ENCODE data around the gene DAAM1. TPM values are rescaled to one million over a fixed set of nuclear protein-coding genes. Genes with fewer than 3 reads are reported as not detected.
A peak's percentile ranks its signal among the peaks of the same experiment; 100 is the strongest.

DAAM1 gene
- total RNA-seq, 1 experiment from 2014 or later, result 4.5 TPM

DNA sequence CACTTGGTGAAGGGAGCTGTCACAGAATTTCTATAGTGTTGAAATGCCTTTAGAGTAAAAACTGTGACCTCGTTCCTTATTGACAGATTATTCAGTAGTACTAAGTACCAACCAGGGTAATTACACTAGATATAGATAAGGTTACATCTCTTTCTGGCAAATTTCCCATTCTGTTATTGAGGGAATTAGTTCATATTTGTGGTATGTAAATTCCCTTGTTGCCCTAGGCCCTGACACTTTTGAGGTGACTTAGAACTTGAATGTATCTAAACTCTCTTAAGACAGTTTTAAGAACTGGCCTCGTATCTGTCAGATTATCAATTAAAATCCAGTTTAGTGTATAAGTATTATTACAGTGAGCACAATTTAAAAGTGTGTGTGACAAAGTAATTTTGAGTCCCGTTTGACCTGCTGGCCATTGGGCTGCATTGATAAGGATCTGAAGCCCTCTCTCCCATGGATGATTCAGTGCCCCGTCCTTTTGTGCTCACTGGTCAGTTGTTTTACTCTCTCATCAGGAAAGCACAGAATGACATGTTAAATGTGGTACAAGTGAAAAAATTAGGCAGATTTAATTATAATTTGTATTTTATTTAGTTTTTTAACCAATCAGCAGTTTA, 153.5 kb downstream of the DAAM1 start:
- no peak for DNase-seq (ENCODE audit: low spot score)

DNA sequence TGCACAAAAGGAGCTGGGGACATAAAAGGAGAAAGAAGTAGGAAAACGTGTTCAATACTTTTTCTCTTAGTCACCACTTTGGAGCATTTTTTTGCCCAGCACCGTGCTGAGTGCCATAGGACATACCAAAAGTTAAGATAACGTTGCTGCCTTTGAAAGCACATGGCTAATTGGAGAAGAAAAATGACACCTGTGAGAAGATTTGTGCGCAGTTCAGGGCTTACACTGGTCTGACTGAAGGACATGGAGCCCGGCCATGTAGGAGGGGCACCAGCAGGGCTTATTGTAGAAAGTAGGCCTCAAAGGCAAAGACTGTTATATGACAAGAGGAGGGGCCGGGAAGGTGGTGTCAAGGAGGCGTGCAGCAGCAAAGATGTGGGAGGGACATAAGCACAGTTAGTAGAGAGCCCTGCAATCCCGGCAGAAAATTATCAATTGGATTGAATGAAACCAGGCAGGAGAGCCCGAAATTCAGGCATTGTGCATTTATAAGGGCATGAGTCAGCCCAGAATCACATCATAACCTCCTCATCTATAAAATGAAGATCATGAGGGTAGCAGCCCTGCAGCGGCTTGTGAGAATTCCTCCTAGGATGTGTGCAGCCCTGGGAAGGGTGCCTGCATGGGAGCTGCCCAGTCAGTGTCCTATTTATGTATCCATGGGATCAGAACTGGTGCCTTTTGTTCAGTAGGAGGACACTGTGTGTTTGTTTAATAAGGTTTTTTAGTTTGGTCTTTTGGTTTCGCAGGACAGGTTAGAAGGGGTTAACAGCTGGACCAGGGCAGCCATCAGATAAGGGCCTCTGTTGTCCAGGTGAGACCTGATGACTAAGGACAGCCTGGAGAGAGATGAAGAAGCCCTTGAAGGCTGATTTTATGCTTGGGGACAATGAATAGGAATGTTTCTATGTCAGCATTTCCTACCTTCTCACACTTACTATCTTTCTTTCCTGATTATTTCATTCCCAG, 154.3 kb downstream of the DAAM1 start:
- DNase-seq (ENCODE audit: low spot score), result no peak

DNA sequence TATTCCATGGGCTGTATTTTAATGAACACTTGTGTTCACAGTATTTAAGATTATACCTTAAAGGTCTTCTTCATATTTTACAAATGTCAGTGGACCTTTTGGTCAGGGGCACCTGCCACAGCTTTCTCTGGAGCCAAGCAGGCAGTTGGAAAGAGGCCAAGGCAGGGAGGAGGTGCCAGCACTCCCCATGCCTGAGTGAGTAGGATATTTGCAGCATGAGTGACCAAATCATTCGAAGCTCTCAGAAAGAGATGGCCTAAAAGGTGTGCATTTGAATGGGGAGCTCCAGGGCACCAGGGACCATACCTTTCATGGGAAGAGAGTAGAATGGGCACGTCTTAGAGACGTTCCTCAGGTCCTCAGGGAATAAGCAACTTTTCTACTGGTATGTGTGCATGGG, 155.1 kb downstream of the DAAM1 start:
- no peak for DNase-seq (ENCODE audit: low spot score)

DNA sequence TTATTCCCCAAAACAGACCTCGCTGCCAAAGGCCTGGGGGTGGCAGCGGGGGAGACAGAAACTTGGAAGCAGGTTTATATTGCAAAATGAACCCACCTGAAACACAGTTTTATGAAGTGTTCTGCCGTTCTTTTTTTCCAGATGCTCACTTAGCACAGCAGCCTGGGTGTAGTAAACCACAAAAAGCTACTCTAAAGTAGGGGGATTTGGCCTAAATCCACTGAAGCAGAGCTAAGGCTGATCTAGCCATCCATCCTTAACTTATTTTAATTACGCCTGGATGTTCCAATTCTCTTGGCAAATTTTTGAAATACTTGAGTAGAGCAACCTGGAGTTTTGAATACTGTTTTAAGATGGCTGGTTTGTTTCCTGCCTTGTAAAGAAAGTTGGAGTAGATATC, 155.5 kb downstream of the DAAM1 start:
- no peak for DNase-seq (ENCODE audit: low spot score)

DNA sequence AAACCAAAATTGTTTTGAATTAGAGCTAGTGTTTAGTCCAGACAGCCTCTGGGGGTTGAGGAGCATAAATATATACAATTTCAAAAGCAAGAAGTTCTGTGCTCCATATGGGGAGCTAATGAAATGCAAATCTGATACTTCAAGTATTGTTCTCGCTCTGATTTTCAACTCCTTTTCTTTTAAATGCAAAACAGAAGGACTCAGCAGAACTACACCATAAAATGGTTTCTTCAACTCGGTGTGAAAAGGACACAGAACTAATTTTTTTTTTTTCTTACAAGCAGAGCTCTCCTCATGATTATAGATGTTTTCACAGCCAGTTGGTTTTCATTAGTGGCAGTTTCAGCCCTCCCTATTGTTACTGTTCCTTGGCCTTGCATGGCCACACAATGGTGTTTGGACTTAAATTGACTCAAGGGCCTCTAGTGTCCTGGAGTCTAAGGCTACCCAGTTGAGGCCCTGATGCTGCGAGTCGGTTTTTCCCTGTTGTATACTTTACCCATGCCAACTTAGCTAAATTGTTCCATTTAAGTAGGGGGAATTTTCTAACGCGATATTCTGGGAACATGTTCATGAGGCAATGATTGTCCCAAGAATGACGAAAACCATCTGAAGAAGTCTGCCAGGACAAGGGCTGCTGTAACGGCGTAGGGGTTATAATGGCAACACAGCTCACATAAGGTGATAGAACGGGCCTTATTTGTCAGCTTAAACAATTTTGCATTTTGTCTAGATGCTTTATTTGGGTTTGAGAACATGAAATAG, 156.4 kb downstream of the DAAM1 start:
- no peak for DNase-seq (ENCODE audit: low spot score)

DNA sequence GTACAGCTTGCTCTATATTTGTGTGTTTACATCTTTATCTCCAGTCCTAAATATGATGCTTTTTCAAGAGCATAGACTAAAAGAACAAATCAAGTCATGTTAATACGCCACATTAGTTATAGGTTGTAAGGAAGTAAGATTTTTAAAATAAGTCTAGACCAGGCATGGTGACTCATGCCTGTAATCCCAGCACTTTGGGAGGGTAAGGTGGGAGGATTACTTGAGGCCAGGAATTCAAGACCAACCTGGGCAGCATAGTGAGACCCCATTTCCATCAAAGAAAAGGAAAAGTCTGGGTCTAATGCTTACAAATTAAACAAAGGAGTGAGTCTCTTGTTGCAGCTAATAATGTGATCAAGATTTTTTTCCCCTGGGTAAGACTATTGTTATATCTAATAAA, 157.9 kb downstream of the DAAM1 start:
- DNase-seq (ENCODE audit: low spot score), result no peak

DNA sequence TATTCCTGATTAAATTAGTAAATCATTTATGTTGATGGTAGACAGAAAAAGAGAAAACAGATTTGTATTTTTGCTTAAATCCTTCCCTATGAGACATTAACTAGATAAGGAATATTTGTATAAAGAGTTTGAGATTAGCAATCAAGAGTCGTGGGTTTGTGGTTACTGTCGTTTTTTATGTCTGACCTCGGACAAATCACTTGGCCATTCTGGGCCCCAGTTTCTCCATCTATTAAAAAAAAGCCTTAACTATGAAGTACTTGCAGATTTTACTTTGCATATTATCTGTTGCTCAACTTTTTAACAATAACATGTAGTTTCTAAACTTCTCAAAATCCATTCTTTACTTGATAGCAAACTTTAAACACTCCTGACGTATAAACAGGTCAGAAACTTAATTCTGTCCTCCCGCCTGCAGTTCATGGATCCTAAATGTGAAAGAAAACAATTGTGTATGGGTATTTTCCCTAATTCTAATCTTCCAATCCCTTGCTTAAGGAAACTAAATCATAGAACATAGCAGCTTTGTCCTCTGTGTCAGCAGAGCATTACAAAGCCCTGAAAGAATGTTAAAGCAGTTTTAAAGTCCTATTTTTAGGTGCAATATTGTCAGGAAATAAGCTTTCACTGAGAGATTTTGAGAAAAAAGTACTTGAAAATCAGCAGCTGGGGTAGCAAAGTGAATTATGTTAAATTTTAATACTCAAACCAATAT, 158.5 kb downstream of the DAAM1 start:
- DNase-seq (ENCODE audit: low spot score), result no peak

DNA sequence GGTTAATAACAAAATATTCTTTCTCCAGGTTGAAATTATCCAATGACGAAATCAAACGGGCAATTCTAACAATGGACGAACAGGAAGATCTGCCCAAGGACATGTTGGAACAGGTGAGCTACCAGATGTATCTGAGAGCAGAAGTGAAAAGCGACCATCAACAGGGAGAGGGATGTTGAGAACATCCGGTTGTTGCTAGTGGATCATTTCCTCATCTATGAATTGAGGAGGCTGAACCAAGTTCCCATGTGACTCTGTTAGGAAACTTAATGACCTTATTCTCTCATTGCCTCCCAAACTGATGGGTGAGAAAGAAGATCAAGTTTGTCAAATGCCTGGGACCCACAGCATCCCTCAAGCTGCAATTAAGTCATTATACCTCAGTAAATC, 159.0 kb downstream of the DAAM1 start:
- DNase-seq (ENCODE audit: low spot score), result no peak

DNA sequence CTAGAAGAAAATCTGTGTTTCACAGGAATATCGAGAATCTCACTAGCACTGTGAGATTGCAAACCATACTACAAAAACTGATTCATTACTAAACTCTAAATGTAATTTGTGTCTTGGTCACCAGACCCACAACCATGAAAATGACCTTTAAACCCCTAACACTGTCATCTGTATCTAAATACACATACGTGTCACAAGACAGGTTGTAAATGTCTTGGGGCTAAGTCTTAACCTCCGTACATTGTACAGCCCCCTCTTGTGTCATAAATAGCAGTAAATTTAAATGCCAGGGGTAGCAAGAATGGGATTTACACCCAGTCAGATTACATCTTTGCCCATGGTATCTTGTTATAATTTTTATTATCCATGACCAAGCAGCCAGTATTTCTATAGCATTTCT, 159.4 kb downstream of the DAAM1 start:
- no peak for DNase-seq (ENCODE audit: low spot score)

DNA sequence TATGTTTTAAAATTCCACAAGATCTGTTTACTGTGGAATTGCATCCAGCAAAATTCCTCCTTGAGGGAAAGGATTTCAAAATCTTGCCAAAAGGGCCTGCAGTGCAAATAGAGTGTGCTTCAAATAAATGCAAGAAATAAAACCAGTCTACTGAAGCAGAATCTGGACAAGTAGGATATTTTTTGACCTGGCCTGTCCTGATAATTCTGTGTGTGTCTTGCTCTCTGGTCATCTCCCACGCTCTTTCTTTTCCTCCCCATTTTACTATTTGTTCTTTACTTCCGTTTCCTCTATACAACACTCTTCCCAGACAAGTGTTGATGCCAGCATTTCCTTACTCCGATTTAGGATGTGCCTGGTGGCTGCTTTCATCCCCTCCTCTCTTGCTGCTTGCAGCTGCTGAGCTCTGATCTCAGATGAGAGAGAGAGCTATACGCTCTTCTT, 160.8 kb downstream of the DAAM1 start:
- no peak for DNase-seq (ENCODE audit: low spot score)

DNA sequence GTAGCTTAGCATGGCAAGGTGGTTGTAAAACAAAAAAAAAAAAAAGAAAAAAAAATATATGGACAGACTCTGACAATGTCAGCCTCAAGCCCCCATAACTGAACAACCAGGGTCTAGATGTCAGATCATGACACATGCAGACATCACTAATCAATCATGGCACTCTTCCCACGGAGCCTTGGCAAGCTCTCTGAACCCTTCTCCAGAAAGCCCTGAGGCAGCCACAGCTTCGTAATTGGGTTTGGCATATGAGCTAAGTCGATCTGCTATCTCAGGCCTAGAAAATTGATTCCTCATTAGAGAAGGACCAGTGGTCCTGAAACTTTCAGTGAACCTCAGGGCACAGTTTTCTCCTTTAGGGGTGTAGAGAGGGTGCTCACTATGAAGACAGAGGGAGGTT, 164.5 kb downstream of the DAAM1 start:
- no peak for DNase-seq (ENCODE audit: low spot score)

DNA sequence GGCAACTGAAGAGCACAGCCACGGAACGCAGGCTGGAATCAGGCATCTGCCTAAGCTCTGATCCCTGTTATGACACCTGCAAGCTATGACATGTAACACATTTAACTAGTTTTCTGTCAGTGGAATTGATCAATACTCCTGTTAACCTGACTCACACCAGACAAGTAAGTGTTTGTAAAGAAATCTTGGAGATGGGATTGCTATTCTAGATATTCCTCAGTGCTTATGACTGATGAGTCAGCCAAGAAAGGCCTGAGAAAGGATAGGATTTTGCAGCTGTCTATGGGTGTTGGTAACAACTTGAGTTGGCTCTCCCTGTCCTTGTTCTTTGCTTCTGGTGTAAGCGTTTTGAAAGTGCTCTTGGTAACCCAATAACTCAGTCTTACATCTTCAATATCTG, 166.2 kb downstream of the DAAM1 start:
- DNase-seq (ENCODE audit: low spot score), result no peak

DNA sequence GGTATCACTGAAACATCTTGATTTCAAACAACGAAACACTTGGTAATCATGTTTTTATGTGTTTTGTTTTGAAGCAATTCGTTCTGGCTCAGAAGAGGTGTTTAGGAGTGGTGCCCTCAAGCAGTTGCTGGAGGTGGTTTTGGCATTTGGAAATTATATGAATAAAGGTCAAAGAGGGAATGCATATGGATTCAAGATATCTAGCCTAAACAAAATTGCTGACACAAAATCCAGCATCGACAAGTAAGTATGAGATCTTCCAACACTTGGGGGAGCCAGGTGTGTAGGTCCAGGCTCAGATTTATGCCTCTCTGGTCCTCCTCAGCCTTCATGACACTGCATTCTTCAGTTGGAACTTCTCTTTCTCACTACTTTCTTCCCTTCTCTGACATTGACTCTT, 166.6 kb downstream of the DAAM1 start:
- no peak for DNase-seq (ENCODE audit: low spot score)

DNA sequence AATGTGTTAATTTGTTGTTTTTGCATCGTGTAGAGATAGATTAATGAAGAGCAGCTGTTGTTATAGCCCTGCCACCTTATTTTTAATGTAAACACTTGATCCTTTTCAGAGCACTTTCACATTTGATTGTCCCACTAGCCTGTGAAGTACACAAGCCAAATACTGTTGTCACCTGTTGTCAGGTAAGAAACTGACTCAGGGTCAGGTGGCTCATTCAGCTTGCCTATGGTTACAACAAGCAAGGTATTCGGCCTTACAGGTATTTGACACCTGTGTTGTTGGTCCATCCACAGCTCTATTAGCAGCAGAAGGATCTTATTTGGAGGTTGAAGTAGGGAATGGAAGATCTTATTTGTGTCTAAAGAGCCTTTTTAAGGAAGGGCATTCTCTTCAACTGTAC, 167.8 kb downstream of the DAAM1 start:
- DNase-seq (ENCODE audit: low spot score), result no peak

DNA sequence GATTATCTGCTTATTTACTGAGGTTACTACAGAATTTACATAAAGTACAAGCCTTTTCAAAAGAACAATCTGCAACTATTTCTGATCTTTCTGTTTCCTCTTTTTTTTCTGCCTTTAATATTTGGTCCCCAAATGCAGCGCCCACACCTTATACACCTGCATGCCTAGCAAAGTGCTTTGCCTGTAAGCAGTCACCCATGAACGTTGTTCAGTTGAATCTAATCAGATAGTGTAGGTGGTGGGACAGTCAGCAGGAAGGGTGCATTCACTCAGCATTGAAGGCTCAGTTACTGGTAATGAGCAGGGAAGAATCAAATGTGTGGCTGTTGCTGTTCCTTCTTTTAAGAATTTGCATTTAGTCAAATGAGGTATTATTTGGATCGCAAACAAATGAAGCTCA, 168.3 kb downstream of the DAAM1 start:
- no peak for DNase-seq (ENCODE audit: low spot score)

DNA sequence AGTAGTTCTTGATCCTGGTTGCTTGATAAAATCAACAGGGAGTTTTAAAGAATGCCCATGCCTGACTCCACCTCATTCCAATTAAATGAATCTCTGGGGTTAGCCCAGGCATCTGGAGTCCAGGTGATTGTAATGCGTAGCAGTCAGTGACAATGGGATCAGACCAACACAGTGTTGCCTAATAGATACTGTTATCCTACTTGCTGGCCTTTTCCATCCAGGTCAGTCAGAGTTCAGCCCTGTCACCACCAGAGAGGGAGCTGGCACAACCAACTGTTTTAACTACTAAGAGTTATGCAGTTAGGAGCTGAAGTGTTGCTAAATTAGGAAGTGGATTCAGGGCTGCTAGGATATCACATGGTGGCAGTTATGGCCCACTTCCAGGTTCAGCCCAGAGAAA, 169.6 kb downstream of the DAAM1 start:
- peak; percentile 64 for DNase-seq (ENCODE audit: low spot score)

DNA sequence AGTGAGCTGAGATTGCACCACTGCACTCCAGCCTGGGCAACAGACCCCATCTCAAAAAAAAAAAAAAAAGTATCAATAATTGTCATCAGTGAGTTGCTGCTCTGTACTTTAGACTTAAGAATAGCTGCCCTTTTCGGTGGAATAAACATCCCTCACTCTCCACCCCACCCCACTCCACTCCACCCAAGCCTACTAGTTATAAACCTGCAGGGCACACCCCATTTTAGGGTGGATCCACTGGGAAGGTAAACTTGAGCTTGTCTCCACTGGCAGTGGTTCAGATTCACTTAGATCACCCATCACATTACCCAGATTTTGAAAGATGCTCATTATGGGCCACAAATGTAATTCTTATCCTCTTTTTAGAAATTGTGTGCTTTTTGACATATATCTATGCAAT, 170.3 kb downstream of the DAAM1 start:
- DNase-seq (ENCODE audit: low spot score), result no peak

DNA sequence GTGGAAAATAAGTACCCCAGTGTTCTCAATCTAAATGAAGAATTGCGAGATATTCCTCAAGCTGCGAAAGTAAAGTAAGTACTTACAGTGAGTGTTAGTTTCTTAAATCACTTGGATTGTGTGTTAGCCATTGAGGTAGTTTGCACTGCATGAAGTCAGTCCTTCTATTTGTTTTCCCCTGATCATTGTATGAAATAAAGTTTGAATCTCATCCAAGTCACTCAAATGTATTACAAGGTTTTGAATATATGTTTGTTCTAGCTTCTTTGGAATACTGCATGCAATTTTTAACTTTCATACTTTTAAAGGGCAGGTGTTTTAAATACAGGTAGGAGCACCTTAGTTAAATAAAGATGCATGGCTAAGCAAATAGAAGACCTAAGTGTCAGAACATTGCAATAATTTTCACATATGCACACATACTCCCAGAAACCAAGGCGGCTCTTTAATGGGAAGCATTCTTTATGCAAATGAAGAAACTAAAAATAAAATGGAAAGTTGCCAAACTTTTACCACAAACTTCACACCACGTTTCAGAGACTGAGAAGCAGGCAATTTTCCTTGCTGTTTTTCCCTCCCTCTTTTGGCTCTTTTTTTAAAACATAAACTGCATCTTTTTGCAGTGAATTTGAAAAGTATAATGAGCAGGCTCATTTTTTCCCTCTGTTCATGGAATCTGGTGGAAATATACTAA, 171.1 kb downstream of the DAAM1 start:
- DNase-seq (ENCODE audit: low spot score), result no peak

DNA sequence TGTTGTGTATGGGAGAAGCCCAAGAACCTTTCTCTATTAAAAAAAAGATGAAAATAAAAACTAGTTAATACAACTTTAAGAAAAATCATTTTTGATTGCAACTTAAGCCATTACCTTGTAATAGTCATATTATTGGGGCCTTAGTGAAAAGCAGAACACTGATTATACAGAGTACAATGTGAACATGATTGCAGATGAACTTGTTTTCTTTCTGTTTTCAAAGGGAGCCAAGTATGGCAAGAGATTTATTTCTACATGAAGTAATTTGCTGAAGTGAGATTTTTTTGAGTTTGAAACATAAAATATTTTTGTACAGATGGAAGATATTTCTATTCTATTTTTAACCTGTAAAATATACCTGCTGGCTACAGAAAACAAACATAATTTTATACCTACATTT, 171.8 kb downstream of the DAAM1 start:
- no peak for DNase-seq (ENCODE audit: low spot score)

DNA sequence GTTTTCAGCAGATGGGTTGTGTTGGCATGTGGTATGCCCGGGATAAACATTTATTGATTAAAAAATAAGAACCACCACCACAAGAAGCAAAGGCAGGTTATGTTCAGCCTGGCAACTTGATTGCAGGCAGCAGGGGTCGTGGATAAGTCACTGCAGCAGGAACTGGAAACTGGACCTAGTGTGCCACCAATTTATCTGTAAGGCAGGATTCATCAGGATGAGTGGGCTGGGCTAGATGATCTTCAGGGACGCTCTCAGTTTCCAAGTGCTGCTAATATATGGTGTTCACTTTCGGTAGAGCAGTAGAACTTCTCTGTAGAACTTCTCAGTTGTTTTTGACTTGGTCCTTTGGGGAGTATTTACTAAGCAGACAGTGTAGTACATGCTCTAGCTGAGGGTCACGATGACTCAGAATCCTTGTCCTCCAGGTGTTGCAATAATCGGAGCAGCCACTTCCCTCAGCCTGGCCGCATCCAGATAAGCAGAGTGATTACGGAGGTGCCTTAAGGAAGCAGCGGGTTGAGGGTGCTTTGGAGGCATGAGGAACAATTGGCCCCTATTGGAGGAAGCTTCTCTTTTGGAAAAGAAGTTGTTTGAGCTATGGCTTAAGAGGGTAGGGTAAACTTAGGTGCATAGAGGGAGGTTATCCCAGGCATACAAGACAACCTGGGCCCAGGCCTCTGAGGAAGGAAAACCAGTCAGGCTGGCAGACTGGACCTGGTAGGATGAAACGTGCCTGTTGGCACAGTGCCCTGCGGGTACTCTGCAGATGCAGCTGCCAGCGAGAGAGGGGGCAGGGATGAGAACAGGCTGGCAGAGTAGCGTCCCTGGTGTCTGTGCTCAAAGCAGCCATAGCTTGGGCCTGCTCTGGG, 172.7 kb downstream of the DAAM1 start:
- DNase-seq (ENCODE audit: low spot score), result peak; percentile 90

Data from H4 (cell line).